CD4-positive, alpha-beta T cell treated with Interleukin-15 for 4 hours (primary cell): ENCODE measurements around the gene CEP170B.
"Not testable (repeated sequence)": the region's sequence is repeated elsewhere in the genome, so short reads cannot be mapped to it uniquely, and the experiment has no call there.

Experiments used
- DNase-seq: peaks from one replicate; pipeline ENCODE4 v3.0.0-alpha.2; 2020; ENCODE audit warnings: low spot score

The CEP170B gene

DNA sequence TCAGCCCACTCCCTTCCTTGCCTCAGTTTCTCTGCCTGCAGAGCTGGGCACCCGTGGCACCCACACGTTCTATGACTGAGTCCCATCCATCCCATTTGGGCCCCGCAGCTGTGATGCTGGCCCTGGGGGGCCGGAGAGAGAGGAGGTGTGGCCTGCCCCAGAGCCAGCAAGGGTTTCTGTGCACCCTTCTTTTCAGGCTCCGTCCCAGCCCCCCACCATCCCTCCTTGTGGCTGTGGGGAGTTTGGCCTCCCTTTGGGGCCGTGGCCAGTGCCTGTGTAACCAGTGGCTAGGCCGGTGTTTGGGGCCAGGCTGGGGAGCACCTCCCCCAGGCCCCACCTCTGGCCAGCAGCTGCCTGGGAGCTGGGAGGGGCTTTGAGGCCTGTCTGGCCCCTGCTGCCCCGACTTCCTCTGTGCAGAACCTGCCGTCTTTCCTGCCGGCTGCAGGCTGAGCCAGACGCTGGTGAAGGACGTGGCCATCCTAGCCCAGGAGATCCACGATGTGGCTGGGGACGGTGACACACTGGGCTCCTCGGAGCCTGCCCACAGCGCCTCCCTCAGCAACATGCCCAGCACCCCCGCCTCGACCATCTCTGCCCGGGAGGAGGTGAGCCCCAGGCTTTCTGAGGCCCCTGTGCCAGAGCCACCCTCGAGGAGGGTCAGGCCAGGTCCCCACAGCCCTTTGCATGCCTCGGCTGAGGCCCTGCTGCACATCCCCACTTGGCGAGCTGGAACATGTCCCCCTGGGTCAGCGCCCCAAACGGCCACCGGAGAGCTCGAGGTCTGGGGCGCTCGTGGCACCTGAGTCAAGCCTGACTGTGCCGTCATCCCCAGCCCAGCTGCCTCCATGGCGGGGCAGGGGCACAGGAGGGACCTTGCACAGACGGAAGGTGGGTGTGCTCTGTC is 27.7 kb downstream of the CEP170B start:
- no peak for DNase-seq

DNA sequence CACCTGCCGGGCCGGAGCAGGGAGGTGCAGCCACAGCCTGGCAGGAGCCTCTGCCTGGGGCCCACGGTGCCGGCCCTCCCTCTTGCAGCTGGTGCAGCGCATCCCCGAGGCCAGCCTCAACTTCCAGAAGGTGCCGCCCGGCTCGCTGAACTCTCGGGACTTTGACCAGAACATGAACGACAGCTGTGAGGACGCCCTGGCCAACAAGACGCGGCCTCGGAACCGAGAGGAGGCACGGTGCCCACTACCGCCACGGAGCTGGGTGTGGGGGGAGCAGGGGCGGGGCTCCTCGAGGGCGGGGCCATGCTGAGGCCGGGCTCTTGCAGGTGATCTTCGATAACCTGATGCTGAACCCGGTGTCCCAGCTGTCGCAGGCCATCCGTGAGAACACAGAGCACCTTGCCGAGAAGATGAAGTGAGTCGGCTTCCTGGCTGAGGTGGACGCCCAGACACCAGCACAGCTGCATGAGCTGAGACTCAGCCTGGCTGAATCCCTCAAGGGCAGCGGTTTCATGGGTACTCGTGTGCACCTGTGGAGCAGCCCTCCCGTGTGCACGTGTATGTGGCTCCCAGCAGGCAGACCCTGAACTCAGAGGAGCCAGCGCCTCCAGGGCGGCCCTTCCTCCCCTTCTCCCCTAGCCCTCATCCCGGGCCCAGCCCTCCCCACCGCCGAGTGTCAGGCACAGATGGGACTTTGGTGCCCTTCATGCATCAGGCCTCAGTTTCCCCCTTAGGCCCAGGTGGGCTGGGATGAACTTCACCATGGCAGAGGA is 28.6 kb downstream of the CEP170B start:
- DNase-seq: no peak

DNA sequence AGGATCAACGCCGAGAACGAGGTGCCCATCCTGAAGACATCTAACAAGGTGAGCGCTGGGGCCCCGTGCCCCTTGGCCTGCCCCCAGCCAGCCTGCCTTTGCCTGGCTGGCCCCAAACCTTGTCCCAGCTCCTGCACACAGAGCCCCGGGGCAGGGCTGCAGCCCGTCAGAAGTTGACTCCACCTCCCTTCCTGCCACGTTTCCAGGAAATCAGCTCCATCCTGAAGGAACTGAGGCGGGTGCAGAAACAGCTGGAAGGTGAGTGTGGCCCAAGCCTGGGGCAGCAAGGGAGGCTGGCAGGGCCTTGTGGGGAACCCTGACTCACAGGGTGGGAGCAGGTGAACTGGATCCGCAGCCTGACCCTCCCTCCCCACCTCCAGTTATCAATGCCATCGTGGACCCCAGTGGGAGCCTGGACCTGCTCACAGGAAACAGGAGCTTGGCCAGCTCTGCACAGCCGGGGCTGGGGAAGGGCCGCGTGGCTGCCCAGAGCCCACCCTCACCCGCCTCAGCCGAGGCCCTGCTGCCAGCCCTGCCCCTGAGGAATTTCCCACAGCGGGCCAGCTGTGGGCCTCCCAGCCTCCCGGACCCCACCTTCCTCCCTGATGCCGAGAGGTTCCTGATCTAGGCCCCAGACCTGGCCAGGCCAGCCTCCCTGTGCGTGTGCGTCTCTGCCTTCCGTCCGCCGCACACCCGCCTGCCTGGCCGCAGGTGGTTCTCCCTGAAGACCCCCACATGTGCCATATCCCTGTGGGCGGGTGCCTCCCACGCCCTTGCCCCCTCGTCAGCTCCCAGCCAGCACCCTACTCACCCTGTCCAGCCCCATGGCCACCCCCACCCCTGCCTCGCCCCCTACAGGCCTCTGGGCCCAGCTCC is 29.5 kb downstream of the CEP170B start:
- no peak for DNase-seq

DNA sequence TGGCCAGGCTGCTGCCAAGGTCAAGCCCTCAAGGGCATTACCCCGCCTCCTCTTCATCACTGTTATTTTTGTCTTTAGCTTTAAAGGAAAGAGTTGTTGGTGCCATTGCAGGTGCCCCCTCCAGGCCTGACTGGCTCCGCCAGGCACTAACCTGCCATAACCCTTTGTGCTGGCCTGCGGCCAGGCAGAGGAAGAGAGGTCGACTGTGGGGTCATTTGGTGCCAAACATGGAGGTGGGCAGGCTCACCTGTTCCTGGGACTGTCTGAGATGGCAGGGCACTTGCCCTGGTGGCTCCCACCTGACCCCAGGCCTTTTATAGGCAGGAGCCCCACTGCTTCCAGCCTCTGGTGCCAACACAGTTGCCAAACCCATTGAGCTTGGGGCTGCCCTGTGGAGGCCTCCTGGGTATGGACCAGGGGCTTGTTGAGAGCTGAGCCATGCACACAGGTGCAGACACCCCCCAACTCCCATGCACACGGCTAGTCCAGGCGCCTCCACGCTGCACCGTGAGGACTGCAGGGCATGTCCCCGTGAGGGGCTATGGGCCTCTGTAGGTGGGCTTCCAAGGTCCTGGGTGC is 30.2 kb downstream of the CEP170B start:
- no peak for DNase-seq

DNA sequence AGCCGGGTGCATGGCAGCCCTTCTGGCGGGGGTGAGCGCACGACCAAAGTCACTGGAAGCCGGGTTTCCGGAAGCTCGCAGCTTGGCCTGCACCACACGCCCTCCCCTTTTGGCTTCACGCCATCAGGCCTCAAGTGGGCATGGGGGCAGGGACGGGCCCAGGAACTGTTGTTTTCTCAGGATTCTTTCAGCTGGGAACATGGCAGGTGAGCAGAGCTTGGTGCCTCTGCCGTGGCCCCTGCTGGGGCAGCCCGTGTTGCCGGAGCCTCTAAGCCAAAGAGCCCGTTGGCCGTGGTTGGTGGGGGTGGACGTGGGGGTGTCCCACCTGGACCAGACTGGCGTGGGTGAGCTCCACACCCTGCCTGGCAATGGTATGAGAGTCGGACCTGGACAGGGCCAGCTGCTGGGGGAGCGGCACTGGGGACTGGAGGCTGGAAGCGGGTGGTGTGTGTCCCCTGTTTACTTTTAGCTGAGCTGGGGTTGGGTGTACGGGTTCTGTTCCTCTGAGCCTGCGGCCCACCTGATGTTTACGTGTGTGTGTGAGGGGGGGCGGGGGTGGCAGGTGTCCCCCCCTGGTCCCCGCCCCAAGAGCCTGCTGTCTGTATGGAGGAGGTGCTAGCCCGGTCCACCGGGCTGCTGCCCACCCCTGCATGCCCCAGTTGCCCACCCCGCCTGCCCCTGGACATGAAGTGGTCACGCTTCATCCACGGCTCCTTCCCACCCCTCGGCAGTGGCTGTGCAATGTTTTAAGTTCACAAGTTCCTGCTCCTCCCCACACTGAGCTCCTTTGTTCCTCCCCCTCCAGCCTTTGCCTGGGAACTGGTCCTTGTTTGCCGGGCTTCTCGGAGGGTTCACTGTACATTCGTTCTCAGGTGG is 31.0 kb downstream of the CEP170B start:
- no peak for DNase-seq

DNA sequence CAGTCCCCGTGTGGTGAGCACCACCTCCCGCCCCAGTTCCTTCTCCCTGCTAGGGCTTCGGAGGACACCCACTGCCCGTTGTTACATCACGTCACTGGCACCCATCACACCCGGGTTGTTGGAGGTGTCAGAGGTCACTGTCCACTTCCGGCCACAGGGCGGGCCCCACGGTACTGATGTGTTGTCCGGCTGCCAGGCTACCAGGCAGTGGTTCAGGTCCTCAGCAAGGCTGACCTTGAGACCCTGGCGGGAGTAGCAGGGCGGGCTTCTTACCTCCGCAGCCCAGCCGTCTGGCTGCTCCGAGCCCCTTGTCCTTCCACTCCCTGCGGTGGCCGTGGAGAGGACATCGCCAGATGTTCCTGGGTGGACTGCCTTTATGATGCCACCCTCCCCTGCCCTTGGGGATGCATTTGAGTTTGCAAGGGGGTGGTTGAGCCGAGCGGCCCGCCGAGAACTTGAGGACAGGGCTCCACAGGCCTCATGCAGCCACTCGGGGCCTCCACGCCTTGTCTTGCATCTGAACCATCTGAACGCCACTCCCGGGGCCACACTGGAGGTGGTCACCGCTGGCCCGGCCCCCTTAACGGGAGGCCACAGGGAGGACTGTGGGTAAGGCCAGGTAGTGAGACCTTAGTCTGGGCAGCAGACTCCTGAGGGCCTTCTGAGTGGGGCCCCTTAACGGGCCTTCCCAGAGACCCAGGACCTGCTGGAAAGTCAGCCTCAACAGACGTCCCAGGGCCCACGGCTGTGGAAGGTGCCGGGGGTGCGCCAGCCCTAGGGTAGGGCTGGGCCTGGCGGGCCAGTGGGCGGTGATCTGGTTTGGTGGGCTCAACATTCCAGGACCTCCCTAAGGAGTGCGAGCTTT is 32.5 kb downstream of the CEP170B start:
- DNase-seq: no peak

DNA sequence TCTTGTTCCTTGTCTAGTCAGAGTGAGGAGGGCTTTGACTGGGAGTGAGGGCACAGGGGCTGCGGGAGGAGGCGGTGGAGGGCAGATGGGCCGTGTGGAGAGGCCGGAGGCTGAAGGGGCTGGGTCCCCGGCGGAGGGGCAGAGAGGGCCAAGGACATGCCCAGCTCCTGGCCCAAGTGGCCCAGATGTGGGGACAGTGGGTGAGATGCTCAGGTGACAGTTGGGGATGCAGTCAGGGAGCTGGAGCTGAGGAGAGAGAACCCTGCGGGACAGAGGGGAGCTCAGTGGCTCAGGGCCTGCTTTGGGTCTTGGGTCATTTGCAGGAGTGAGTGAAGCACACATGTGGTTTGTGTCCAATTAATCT is 33.1 kb downstream of the CEP170B start:
- DNase-seq: no peak

DNA sequence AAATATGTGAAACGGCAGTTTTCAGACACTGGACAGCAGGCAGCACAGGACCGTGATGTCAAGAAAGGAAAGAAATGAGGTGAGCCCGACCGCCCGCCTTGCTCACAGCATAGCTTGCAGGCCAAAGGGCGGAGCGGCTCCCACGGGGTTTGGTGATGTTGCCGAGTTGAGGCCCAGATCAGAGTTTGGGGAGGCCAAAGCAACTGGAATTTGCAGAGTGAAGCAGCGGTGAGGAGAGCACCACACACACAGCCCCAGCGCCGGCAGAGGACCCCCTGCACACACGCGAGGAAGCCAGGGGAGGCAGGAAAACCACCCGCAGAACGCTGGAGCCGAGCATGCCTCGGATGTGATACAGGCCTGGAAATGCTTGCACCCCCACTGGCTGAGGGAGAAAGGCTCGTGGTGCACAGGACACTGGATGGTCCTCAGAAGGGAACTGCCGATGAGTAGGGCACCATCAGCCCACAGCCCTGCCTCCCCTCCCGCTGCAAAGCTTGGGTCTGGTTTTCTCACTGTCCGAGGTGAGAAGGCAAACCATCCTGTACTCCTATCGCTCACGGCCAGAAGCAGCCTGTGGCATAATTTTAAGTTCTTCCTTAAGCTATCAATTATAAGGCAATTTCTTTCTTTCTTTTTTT is 33.9 kb downstream of the CEP170B start:
- DNase-seq: no peak

DNA sequence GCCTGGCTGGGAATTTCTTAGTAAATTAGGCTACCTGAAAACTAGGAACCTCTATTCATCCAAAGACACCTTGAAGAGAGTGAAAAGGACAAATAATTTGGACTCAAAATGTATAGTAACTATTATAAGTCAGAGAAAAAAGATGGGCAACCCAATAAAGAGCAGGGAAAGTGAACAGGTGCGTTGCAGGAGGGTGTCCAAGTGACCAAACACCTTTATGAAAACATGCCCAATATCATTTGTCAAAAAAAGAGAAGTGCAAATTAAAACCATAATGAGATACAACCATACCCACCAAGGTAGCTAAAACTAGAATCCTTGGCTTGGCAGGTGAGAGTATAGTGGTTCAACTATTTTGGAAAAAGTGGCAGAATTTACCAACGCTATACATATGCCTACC is 34.7 kb downstream of the CEP170B start:
- no peak for DNase-seq

DNA sequence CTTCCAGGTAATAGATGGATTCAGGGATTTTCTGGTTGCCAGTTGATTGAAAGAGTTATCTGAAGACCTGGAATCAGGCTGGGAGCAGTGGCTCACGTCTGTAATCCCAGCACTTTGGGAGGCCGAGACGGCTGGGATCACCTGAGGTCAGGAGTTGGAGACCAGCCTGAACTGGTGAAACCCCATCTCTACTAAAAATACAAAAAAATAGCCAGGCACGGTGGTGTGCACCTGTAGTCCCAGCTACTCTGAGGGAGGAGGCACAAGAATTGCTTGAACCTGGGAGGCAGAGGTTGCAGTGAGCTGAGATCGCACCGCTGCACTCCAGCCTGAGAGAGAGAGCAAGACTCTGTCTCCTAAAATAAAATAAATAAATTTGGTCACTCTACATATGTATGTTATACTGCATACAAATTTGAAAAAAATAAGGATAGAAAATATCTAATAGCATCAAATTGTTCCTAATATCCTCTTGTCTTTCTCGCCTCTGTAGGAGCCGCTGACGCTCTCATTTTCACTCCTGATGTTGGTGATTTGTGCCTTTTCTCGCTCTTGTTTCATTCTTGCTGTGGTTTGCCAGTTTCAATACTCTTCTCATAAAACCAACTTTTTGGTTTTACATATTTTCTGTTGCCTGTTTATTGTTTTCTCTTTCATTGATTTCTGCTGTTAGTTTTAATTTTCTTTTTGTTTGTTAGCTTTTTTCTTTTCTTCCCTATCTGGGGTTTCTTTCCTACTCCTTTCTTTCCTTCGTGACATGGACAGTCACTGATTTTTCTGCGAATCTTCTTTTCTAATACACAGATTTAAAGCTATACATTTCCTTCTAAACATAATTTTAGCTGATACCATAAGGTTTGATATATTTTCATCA is 35.8 kb downstream of the CEP170B start:
- DNase-seq: no peak

DNA sequence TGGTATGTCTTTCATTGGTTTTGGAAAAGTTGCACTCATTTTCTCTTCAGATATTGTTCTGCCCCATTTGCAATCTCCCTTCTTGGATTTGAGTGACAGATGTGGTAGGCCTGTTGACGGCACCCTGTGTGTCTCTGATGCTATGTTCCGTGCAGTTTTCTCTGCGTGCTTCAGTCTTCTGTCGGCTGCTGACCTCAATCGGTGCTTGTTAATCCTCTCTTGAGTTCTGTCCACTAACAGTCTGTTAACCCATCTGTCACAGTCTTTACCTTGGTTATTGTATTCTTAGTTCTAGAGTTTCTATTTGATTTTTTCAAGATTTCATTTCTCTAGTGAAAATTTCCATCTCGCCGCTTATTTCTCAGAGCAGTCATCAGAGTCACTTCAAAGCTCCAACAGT is 38.9 kb downstream of the CEP170B start:
- DNase-seq: no peak

DNA sequence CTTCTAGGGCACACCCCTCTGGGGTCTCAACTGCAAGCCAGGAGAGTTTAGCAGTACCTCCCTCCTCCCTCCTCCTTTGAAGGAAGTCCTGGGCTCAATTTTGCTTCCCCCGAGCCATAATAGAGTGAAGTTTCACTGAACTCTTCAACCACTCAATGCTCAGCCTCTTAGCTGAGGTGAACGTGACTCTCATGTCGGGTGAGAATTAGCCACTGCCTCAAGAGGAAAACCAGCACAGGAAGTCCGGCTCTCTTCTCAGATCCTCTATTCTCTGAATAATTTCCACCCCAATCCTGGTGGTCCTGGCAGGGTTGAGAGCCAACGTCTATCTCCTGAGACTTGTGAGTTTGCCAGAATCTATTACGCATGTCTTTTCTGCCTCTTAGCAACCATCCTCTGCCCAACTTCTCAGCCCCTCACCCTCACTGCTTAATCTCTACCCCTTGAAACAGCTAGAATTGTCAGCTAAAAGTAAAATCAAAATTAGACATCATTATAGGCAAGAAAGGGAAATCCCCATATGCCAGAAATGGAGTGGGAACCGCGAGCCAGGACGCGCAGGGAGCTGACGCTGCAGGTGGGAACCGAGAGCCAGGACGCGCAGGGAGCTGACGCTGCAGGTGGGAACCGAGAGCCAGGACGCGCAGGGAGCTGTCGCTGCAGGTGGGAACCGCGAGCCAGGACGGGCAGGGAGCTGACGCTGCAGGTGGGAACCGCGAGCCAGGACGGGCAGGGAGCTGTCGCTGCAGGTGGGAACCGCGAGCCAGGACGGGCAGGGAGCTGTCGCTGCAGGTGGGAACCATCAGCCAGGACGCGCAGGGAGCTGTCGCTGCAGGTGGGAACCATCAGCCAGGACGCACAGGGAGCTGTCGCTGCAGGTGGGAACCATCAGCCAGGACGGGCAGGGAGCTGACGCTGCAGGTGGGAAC is 39.8 kb downstream of the CEP170B start:
- not testable (repeated sequence) for DNase-seq

DNA sequence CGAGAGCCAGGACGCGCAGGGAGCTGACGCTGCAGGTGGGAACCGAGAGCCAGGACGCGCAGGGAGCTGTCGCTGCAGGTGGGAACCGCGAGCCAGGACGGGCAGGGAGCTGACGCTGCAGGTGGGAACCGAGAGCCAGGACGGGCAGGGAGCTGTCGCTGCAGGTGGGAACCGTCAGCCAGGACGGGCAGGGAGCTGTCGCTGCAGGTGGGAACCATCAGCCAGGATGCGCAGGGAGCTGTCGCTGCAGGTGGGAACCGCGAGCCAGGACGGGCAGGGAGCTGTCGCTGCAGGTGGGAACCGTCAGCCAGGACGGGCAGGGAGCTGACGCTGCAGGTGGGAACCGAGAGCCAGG is 40.5 kb downstream of the CEP170B start:
- DNase-seq: not testable (repeated sequence)

DNA sequence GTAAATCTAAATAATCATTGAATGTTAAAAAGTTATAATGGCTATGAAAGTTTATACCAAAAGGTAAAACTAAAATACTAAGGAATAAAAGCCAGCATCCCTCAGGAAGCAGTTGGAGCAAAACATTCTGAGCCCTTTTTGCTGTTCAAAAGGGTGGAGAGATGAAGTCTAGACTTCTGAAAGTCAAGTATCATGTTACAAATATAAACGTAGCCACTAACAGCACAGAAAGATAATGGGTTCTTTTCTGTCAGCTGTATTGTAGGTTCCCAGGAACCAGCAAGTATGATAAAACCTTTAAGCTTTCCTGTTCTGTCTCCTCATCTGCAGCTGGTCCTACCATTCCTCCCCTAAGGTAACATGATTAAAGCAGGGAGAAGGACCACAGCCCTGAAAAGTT is 43.2 kb downstream of the CEP170B start:
- DNase-seq: no peak

DNA sequence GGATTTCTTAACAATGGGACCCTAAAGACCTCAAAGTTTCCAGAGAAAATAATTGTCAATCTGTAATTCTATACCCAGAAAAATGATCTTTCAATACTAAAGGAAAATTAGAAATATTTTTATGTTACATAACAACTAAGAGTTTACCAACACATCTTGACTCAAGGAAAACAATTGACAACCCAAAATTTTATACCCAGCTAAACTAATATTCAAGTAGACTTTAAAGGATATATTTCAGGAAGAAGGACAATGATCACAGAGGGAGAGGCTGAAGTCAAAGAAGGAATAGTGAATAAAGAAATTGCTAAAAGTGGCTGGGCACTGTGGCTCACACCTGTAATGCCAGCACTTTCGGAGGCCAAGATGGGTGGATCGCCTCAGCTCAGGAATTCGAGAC is 47.0 kb downstream of the CEP170B start:
- no peak for DNase-seq

DNA sequence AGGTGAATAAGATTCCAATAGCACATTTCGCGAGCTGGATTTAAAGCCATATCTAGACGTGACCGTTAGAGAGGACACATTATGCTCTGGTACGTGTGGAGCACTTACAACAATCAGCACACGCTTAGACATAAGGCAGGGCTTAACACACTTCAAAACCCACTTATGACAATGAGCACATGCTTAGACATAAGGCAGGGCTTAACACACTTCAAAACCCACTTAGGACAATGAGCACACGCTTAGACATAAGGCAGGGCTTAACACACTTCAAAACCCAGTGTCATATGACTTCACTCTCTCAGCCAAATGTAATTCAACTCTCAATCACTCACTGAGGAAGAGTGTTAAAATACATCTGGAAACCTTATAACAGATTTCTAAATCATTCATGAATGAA is 48.4 kb downstream of the CEP170B start:
- no peak for DNase-seq

DNA sequence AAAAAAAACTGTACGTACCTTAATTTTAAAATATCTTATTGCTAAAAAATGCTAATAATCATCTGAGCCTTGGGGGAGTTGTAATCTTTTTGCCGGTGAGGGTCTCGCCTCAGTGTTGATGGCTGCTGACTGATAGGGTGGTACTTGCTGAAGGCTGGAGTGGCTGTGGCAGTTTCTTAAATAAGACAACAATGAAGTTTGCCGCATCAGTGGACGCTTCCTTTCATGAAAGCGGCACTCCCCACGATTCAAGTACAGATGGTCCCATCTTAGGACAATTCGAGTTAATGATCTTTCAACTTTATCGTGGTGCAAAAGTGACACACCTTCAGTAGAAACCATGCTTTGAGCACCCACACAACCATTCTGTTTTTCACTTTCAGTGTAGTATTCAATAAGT is 52.0 kb downstream of the CEP170B start:
- DNase-seq: no peak

DNA sequence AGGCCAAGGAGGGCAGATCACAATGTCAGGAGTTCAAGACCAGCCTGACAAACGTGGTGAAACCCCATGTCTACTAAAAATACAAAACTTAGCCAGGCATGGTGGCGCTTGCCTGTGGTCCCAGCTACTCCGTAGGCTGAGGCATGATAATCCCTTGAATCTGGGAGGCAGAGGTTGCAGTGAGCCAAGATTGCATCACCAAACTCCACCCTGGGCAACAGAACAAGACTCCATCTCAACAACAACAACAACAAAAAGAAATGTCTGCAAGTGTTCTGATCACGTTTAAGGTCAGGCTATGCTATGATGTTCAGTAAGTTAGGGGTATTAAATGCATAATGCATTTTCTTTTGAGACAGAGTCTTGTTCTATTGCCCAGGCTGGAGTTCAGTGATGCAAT is 52.9 kb downstream of the CEP170B start:
- no peak for DNase-seq
